ENCODE measurements around the gene ATF5. TPM values are rescaled to one million over a fixed set of nuclear protein-coding genes. Genes with fewer than 3 reads are reported as not detected.

Gene ATF5
- total and polyA plus RNA-seq, 2 of the 8 experiments (the other 6 are each of a cell fraction or from before 2014, with no cell fraction given): 6.2 to 13.1 TPM

DNA sequence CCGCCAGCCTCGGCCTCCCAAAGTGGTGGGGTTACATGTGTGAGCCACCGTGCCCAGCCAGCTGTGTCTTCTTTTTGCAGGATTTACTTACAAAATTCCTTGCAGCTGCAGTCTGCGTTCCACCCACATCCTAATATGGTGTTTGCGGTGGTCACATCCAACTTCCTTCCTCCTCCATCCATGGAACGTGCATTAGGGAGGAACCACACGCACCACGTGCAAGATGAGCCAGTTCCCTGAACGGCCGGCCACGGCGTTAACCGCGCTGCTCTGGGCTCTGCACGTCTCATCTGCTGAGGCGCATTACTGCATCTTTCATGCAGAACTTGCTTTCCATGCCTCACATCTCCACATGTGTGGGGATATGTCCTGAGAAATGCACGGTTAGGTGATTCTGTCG, 45.0 kb downstream of the ATF5 start:
- POLR2A ChIA-PET (ENCODE audit: partially characterized antibody): interaction anchor here (0.7 kb wide), 1 partner anchor 41 kb away, joined by 5 read pairs; no protein-coding TSS in a partner anchor
- no peak for FAIRE-seq
- CTCF ChIA-PET (ENCODE audit: partially characterized antibody): interaction anchor here (16.2 kb wide), 1 partner anchor 35 kb away, joined by 231 read pairs; no protein-coding TSS in a partner anchor
- TF ChIP-seq, protein P1, sequence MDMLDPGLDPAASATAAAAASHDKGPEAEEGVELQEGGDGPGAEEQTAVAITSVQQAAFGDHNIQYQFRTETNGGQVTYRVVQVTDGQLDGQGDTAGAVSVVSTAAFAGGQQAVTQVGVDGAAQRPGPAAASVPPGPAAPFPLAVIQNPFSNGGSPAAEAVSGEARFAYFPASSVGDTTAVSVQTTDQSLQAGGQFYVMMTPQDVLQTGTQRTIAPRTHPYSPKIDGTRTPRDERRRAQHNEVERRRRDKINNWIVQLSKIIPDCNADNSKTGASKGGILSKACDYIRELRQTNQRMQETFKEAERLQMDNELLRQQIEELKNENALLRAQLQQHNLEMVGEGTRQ (IDR thresholded peaks at IDR 0.05; ENCODE audit: low read length): no peak
- TF ChIP-seq, protein P2, sequence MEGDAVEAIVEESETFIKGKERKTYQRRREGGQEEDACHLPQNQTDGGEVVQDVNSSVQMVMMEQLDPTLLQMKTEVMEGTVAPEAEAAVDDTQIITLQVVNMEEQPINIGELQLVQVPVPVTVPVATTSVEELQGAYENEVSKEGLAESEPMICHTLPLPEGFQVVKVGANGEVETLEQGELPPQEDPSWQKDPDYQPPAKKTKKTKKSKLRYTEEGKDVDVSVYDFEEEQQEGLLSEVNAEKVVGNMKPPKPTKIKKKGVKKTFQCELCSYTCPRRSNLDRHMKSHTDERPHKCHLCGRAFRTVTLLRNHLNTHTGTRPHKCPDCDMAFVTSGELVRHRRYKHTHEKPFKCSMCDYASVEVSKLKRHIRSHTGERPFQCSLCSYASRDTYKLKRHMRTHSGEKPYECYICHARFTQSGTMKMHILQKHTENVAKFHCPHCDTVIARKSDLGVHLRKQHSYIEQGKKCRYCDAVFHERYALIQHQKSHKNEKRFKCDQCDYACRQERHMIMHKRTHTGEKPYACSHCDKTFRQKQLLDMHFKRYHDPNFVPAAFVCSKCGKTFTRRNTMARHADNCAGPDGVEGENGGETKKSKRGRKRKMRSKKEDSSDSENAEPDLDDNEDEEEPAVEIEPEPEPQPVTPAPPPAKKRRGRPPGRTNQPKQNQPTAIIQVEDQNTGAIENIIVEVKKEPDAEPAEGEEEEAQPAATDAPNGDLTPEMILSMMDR (IDR thresholded peaks at IDR 0.05; ENCODE audit: control extremely low read depth in 1 of 3, insufficient read depth in 1 of 3, low read depth in 1 of 3, low read length in 3 of 3): no peak
- TF ChIP-seq SIRT6 (IDR thresholded peaks at IDR 0.05; ENCODE audit: low read length) (no peak), SP1 (IDR thresholded peaks at IDR 0.05; ENCODE audit: low read depth, low read length) (no peak), NRF1 (IDR thresholded peaks at IDR 0.05; ENCODE audit: low read depth, low read length) (no peak), HDAC6 (IDR thresholded peaks at IDR 0.05; ENCODE audit: low read depth, low read length) (no peak), SRF (IDR thresholded peaks at IDR 0.05; ENCODE audit: low read depth, low read length) (no peak), CBX8 (IDR thresholded peaks at IDR 0.05; ENCODE audit: borderline replicate concordance, low read depth, low read length) (no peak), POU5F1 (IDR thresholded peaks at IDR 0.05; ENCODE audit: low read depth, low read length) (no peak), EZH2 (IDR thresholded peaks at IDR 0.05; ENCODE audit: low read depth, low read length, severe bottlenecking) (no peak), JUN (IDR thresholded peaks at IDR 0.05; ENCODE audit: low read depth, low read length) (no peak)

More for the DNA sequence above, 45.0 kb downstream of the ATF5 start:
- H2BK5ac ChIP-seq (ENCODE audit: low read depth, low read length): peak overlapping the region; percentile 10; the same call in 1 of the 2 replicates
- no peak overlapping the region for H4K91ac ChIP-seq (replicated peaks; ENCODE audit: insufficient read length, low read length)
- H3K23ac ChIP-seq (ENCODE audit: insufficient read length): no peak overlapping the region
- no peak overlapping the region for H3K56ac ChIP-seq (replicated peaks; ENCODE audit: insufficient read length, low read depth, low read length)
- H3K4me2 ChIP-seq (ENCODE audit: insufficient read depth in 1 of 2, low read depth in 2 of 2, low read length in 2 of 2): no peak overlapping the region
- H2BK15ac ChIP-seq (ENCODE audit: low read length): no peak overlapping the region
- no peaks in the 10 kb centered on the region for H3K27me3 ChIP-seq (replicated peaks in 1 of 4; ENCODE audit: control insufficient read depth in 3 of 4, extremely low read depth in 1 of 4, insufficient read depth in 3 of 4, low read length in 3 of 4)
- no peak overlapping the region for H3K27ac ChIP-seq (ENCODE audit: low read depth, low read length)
- WGBS, 2 experiments (ENCODE audit: extremely low coverage in 1 of 2, insufficient coverage in 1 of 2, insufficient read length in 1 of 2, insufficient replicate concordance in 2 of 2, low coverage in 1 of 2, low lambda C conversion rate in 2 of 2, missing lambda C conversion rate in 1 of 2): 93% methylated on average over 18 of the region's 18 CpGs; no CpG with 5 or more reads in 1 of the 2 experiments
- no peak overlapping the region for H4K8ac ChIP-seq (ENCODE audit: extremely low read depth, insufficient read depth, low read length)
- no peak overlapping the region for H4K5ac ChIP-seq (ENCODE audit: insufficient read length, low read depth, low read length)
- no peaks in the 10 kb centered on the region; a peak in 1 of 7 replicates for H3K4me1 ChIP-seq (replicated peaks in 1 of 4; ENCODE audit: control insufficient read depth in 3 of 4, insufficient read depth in 4 of 4, low read length in 3 of 4)
- H3K4ac ChIP-seq (replicated peaks; ENCODE audit: insufficient read length, low read depth, low read length): no peak overlapping the region
- H3K9me3 ChIP-seq (ENCODE audit: insufficient read depth in 2 of 2, low read depth in 1 of 2, low read length in 1 of 2): no peaks in the 10 kb centered on the region
- DNase-seq (ENCODE audit: low read depth in 1 of 2, low spot score in 2 of 2): no peak
- H3K4me3 ChIP-seq (ENCODE audit: extremely low read depth in 1 of 4, insufficient read depth in 2 of 4, low read depth in 3 of 4, low read length in 4 of 4): no peak overlapping the region
- H3K9ac ChIP-seq (replicated peaks in 1 of 4; ENCODE audit: extremely low read depth in 1 of 4, low read depth in 3 of 4, low read length in 3 of 4): no peak overlapping the region
- no peak overlapping the region for H3K14ac ChIP-seq (ENCODE audit: insufficient read length)
- no peaks in the 10 kb centered on the region for H3K36me3 ChIP-seq (ENCODE audit: control insufficient read depth in 2 of 4, insufficient read depth in 4 of 4, low read length in 3 of 4)
- H4K20me1 ChIP-seq (replicated peaks in 1 of 2; ENCODE audit: control insufficient read depth in 1 of 2, insufficient read depth in 2 of 2, low read length in 2 of 2): peaks cover 0 to 2% of the 10 kb centered on the region in 2 experiments
- no peaks in the 10 kb centered on the region for H3K79me1 ChIP-seq (ENCODE audit: low read depth, low read length)
- H3K23me2 ChIP-seq (ENCODE audit: low read depth, low read length): no peaks in the 10 kb centered on the region
- H3K18ac ChIP-seq (ENCODE audit: extremely low read depth, low read length): no peak overlapping the region
- H2BK12ac ChIP-seq (ENCODE audit: low read depth, low read length): no peak overlapping the region
- no peak overlapping the region for H2BK20ac ChIP-seq (ENCODE audit: low read length)
- H2BK120ac ChIP-seq (replicated peaks; ENCODE audit: low read depth, low read length): no peak overlapping the region
- no peaks in the 10 kb centered on the region for H3K79me2 ChIP-seq (ENCODE audit: control insufficient read depth in 1 of 2, insufficient read depth in 2 of 2, low read length in 2 of 2)
- no peak overlapping the region for H2AK5ac ChIP-seq (ENCODE audit: low read depth, low read length)
- no peak overlapping the region for H2AFZ ChIP-seq (ENCODE audit: low read length)

Measured in H1 (cell line).